OCI-LY3 (cell line): Measurements from ENCODE around the gene FAM222B.
A peak's percentile ranks its signal among the peaks of the same experiment; 100 is the strongest.

Source experiments
- H2AFZ ChIP-seq: fragments of 200-600, 300-600 bp; shearing (Covaris generic); 2 replicates; pipeline ENCODE4 v1.6.0; 2014; ENCODE audit warnings: antibody characterized with exemption, low read depth, low read length
- H3K27ac ChIP-seq: fragments of 200-600, 300-600 bp; sonication (generic); 2 replicates; pipeline ENCODE4 v1.5.1; 2014; ENCODE audit warnings: mild to moderate bottlenecking, low read length, moderate library complexity, mixed read lengths
- H3K27me3 ChIP-seq: fragments of 200-600, 300-600 bp; sonication (generic); 2 replicates; pipeline ENCODE4 v1.6.1; 2014; ENCODE audit warnings: low read depth, low read length, mixed read lengths
- H3K36me3 ChIP-seq: fragments of 200-600, 300-600 bp; sonication (generic); replicated peaks from 2 replicates; pipeline ENCODE3; 2014; ENCODE audit warnings: low read depth, low read length, mixed read lengths
- H3K4me1 ChIP-seq: fragments of 300-600, 200-600 bp; sonication (generic); 2 replicates; pipeline ENCODE4 v1.6.1; 2014; ENCODE audit warnings: low read length, mixed read lengths
- H3K4me2 ChIP-seq: fragments of 200-600, 300-600 bp; sonication (generic); 2 replicates; pipeline ENCODE4 v1.6.1; 2014; ENCODE audit warnings: low read length, mixed read lengths
- H3K4me3 ChIP-seq: fragments of 300-600, 200-600 bp; sonication (generic); 2 replicates; pipeline ENCODE4 v1.5.1; 2014; ENCODE audit warnings: antibody characterized with exemption, mild to moderate bottlenecking, low read length, moderate library complexity
- H3K79me2 ChIP-seq: fragments of 300-600, 200-600 bp; shearing (Covaris generic); 2 replicates; pipeline ENCODE4 v1.6.1; 2014; ENCODE audit warnings: mild to moderate bottlenecking, low read length, mixed read lengths
- H3K9ac ChIP-seq: fragments of 300-600, 200-600 bp; shearing (Covaris generic); 2 replicates; pipeline ENCODE4 v1.6.0; 2014; ENCODE audit warnings: mild to moderate bottlenecking, low read length, moderate library complexity
- H3K9me3 ChIP-seq: fragments of 200-600, 300-600 bp; shearing (Covaris generic); 2 replicates; pipeline ENCODE4 v1.6.1; 2014; ENCODE audit warnings: low read length, mixed read lengths; ENCODE audit not compliant: insufficient read depth
- H4K20me1 ChIP-seq: fragments of 200-600, 300-600 bp; sonication (generic); 2 replicates; pipeline ENCODE4 v1.6.1; 2016; ENCODE audit warnings: low read length, mixed read lengths; ENCODE audit not compliant: insufficient read depth
- EZH2phosphoT487 ChIP-seq: fragments of 200-600 bp; shearing (Covaris generic); IDR thresholded peaks from 2 replicates; pipeline ENCODE4 v1.6.1; 2018; ENCODE audit warnings: antibody characterized with exemption, mixed run types, low read depth
- TF ChIP-seq, protein P1 (sequence below): fragments of 200-600, 300-600 bp; sonication (generic); IDR thresholded peaks from 2 replicates; pipeline ENCODE4 v1.5.1; 2014; ENCODE audit warnings: antibody characterized with exemption, low read length, low read depth

The FAM222B gene

GRCh38 chr17:28740406-28741357 lies 101.9 kb downstream of the FAM222B start:
- Histone ChIP-seq H3K4me3 (peak overlapping the region; percentile 12; the same call in 1 of the 2 replicates), H4K20me1 (peaks cover 11% of the 10 kb centered on the region), H3K4me1 (peaks cover 65% of the 10 kb centered on the region), H3K27me3 (no peaks in the 10 kb centered on the region), H2AFZ (no peak overlapping the region), H3K27ac (peak overlapping the region; percentile 94), H3K9me3 (no peaks in the 10 kb centered on the region), H3K79me2 (peaks cover 44% of the 10 kb centered on the region), H3K36me3 (peaks cover 40% of the 10 kb centered on the region), H3K9ac (peak overlapping the region; percentile 99), H3K4me2 (peak overlapping the region; percentile 95)
- no peak for TF ChIP-seq EZH2phosphoT487
- TF ChIP-seq, protein P1, sequence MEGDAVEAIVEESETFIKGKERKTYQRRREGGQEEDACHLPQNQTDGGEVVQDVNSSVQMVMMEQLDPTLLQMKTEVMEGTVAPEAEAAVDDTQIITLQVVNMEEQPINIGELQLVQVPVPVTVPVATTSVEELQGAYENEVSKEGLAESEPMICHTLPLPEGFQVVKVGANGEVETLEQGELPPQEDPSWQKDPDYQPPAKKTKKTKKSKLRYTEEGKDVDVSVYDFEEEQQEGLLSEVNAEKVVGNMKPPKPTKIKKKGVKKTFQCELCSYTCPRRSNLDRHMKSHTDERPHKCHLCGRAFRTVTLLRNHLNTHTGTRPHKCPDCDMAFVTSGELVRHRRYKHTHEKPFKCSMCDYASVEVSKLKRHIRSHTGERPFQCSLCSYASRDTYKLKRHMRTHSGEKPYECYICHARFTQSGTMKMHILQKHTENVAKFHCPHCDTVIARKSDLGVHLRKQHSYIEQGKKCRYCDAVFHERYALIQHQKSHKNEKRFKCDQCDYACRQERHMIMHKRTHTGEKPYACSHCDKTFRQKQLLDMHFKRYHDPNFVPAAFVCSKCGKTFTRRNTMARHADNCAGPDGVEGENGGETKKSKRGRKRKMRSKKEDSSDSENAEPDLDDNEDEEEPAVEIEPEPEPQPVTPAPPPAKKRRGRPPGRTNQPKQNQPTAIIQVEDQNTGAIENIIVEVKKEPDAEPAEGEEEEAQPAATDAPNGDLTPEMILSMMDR: no peak

GRCh38 chr17:28738680-28739384 lies 103.8 kb downstream of the FAM222B start:
- no peaks in the 10 kb centered on the region for H3K27me3 ChIP-seq
- peak overlapping the region; percentile 89 for H3K9ac ChIP-seq
- peaks cover 80% of the 10 kb centered on the region for H3K4me1 ChIP-seq
- peak overlapping the region; percentile 94 for H3K27ac ChIP-seq
- peaks cover 26% of the 10 kb centered on the region for H3K79me2 ChIP-seq
- H3K9me3 ChIP-seq: no peaks in the 10 kb centered on the region
- no peaks in the 10 kb centered on the region for H4K20me1 ChIP-seq
- H3K4me2 ChIP-seq: peak overlapping the region; percentile 81
- peak overlapping the region; percentile 60 for H3K4me3 ChIP-seq
- TF ChIP-seq, protein P1: no peak
- no peak for TF ChIP-seq EZH2phosphoT487
- H3K36me3 ChIP-seq: peaks cover 41% of the 10 kb centered on the region
- no peak overlapping the region for H2AFZ ChIP-seq

DNA sequence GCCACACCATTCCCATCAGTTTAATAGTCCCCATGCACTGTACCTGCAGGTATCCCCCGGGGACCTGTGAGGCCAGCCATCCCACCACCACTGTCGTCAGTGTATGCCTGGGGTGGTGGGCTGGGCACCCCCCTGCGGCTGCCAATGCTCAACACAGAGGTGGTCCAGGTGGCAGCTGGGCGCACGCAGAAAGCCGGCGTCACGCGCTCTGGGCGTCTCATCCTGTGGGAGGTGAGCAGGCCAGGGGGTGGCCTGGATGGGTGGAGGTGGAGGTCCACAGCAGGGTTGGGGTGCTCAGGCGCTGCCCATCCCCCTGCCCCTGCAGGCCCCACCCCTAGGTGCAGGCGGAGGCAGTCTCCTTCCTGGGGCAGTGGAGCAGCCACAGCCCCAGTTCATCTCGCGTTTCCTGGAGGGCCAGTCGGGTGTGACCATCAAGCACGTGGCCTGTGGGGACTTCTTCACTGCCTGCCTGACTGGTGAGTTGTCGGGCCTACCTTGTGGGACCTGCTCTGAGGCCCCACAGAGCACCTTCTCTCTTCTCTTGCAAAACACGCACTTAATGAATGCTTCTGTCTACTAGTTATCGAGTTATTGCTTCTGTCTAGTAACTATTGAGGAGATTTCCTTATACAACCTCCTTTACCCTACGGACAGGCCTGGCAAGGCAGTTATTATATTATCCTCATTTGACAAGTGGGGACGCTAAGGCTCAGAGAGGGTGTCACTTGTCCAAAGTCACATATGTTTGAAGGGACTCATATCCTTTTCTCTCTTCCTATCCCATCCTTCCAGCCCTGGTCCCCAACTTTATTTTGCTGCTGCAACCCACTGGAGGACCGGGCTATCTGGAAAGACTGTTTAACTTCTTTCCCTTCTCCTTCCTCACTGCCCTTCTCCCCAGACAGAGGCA lies 104.6 kb downstream of the FAM222B start:
- H3K4me2 ChIP-seq: peak overlapping the region; percentile 81
- H3K27ac ChIP-seq: peak overlapping the region; percentile 94
- no peak for TF ChIP-seq EZH2phosphoT487
- TF ChIP-seq, protein P1: no peak
- peak overlapping the region; percentile 89 for H3K9ac ChIP-seq
- H3K4me1 ChIP-seq: peaks cover 85% of the 10 kb centered on the region
- peak overlapping the region; percentile 60 for H3K4me3 ChIP-seq
- H3K36me3 ChIP-seq: peaks cover 42% of the 10 kb centered on the region
- no peaks in the 10 kb centered on the region for H3K27me3 ChIP-seq
- H3K79me2 ChIP-seq: peaks cover 19% of the 10 kb centered on the region
- H4K20me1 ChIP-seq: no peaks in the 10 kb centered on the region
- no peaks in the 10 kb centered on the region for H3K9me3 ChIP-seq
- no peak overlapping the region for H2AFZ ChIP-seq
